Measurements from ENCODE around the gene COL8A1. TPM values are rescaled to one million over a fixed set of nuclear protein-coding genes. Genes with fewer than 3 reads are reported as not detected.

Gene COL8A1
- total and polyA plus RNA-seq, 10 of the 15 experiments (the other 5 are each of a cell fraction or from before 2014, with no cell fraction given) = 0.04 to 0.73 (median 0.10) TPM; not detected in 5

DNA sequence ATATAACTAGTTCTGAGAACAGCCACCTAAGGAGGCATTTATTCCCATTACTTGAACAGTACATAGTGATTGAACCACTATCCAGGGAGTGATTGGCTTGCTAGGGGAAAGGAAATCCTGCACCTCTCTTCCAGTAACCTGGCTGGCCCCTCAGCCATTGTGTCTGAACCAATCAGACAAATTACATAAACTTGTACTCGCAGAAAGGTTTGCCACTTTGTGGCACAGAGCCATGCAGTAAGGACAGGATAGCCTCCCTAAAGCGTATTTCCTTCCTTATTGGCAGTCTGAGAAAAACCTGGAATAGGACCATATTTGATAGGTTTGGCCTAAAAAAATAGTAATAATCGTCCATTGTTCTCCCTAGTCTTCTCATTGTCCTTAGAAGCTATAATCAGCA, 198.3 kb downstream of the COL8A1 start:
- Histone ChIP-seq H3K79me2 (ENCODE audit: control insufficient read depth, insufficient read depth, low read length) (no peaks in the 10 kb centered on the region; the same call in 1 of the 2 replicates), H4K20me1 (ENCODE audit: control insufficient read depth, insufficient read depth) (no peaks in the 10 kb centered on the region), H3K4me1 (ENCODE audit: control insufficient read depth, insufficient read depth, low read length) (peaks cover 4% of the 10 kb centered on the region; the same call in 1 of the 2 replicates), H3K27ac (ENCODE audit: control insufficient read depth, insufficient read depth) (no peak overlapping the region), H2AFZ (ENCODE audit: control insufficient read depth, low read depth, low read length) (no peak overlapping the region), H3K4me2 (ENCODE audit: control insufficient read depth, insufficient read depth) (no peak overlapping the region), H3K9me3 (replicated peaks; ENCODE audit: control insufficient read depth, insufficient read depth, low read length) (no peaks in the 10 kb centered on the region), H3K9ac (ENCODE audit: control insufficient read depth, insufficient read depth, low read length) (no peak overlapping the region), H3K27me3 (replicated peaks in 1 of 2; ENCODE audit: control insufficient read depth in 2 of 2, insufficient read depth in 2 of 2, low read length in 1 of 2) (no peaks in the 10 kb centered on the region), H3K36me3 (ENCODE audit: control insufficient read depth in 2 of 2, insufficient read depth in 2 of 2, low read length in 1 of 2) (no peaks in the 10 kb centered on the region), H3K4me3 (no peak overlapping the region)
- RAD21 ChIA-PET (ENCODE audit: unreplicated experiment) = interaction anchor here (1.8 kb wide), 1 partner anchor 417 kb away, joined by 10 read pairs; no protein-coding TSS in a partner anchor
- in situ Hi-C loops (cut with MboI) = loop anchor here (5.0 to 10.0 kb wide), 3 partner anchors 231 to 758 kb away; no protein-coding TSS in a partner anchor
- TF ChIP-seq, protein P1, sequence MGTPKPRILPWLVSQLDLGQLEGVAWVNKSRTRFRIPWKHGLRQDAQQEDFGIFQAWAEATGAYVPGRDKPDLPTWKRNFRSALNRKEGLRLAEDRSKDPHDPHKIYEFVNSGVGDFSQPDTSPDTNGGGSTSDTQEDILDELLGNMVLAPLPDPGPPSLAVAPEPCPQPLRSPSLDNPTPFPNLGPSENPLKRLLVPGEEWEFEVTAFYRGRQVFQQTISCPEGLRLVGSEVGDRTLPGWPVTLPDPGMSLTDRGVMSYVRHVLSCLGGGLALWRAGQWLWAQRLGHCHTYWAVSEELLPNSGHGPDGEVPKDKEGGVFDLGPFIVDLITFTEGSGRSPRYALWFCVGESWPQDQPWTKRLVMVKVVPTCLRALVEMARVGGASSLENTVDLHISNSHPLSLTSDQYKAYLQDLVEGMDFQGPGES (IDR thresholded peaks at IDR 0.05) = no peak
- TF ChIP-seq ZNF384 (IDR thresholded peaks at IDR 0.05; ENCODE audit: borderline replicate concordance, low read depth, low read length) (no peak), ZNF207 (IDR thresholded peaks at IDR 0.05; ENCODE audit: borderline replicate concordance) (no peak), NR2C2 (IDR thresholded peaks at IDR 0.05; ENCODE audit: borderline replicate concordance, control insufficient read depth, insufficient read length, low read depth) (no peak), POLR2AphosphoS5 (IDR thresholded peaks at IDR 0.05; ENCODE audit: low read length) (no peak), STAT3 (IDR thresholded peaks at IDR 0.05; ENCODE audit: low read depth, low read length) (no peak), JUNB (IDR thresholded peaks at IDR 0.05) (no peak), HDGF (IDR thresholded peaks at IDR 0.05) (no peak), NFIC (IDR thresholded peaks at IDR 0.05; ENCODE audit: low read depth, low read length) (no peak), HDAC2 (IDR thresholded peaks at IDR 0.05) (no peak), FOS (IDR thresholded peaks at IDR 0.05; ENCODE audit: borderline replicate concordance, extremely low read depth, insufficient read length) (no peak), IRF4 (IDR thresholded peaks at IDR 0.05; ENCODE audit: low read depth, low read length) (no peak), BHLHE40 (IDR thresholded peaks at IDR 0.05; ENCODE audit: borderline replicate concordance in 1 of 2, low read depth in 2 of 2, low read length in 1 of 2) (no peak)
- TF ChIP-seq, protein P2, sequence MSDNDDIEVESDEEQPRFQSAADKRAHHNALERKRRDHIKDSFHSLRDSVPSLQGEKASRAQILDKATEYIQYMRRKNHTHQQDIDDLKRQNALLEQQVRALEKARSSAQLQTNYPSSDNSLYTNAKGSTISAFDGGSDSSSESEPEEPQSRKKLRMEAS (IDR thresholded peaks at IDR 0.05; ENCODE audit: low read depth, low read length) = no peak
- TF ChIP-seq, protein P3, sequence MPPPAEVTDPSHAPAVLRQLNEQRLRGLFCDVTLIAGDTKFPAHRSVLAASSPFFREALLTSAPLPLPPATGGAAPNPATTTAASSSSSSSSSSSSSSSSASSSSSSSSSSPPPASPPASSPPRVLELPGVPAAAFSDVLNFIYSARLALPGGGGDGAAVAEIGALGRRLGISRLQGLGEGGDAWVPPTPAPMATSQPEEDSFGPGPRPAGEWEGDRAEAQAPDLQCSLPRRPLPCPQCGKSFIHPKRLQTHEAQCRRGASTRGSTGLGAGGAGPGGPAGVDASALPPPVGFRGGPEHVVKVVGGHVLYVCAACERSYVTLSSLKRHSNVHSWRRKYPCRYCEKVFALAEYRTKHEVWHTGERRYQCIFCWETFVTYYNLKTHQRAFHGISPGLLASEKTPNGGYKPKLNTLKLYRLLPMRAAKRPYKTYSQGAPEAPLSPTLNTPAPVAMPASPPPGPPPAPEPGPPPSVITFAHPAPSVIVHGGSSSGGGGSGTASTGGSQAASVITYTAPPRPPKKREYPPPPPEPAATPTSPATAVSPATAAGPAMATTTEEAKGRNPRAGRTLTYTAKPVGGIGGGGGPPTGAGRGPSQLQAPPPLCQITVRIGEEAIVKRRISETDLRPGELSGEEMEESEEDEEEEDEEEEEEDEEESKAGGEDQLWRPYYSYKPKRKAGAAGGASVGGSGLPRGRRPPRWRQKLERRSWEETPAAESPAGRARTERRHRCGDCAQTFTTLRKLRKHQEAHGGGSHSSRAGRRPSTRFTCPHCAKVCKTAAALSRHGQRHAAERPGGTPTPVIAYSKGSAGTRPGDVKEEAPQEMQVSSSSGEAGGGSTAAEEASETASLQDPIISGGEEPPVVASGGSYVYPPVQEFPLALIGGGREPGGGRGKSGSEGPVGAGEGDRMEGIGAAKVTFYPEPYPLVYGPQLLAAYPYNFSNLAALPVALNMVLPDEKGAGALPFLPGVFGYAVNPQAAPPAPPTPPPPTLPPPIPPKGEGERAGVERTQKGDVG (CRISPR knock-in tag; IDR thresholded peaks at IDR 0.05) = no peak
- TF ChIP-seq, protein P4, sequence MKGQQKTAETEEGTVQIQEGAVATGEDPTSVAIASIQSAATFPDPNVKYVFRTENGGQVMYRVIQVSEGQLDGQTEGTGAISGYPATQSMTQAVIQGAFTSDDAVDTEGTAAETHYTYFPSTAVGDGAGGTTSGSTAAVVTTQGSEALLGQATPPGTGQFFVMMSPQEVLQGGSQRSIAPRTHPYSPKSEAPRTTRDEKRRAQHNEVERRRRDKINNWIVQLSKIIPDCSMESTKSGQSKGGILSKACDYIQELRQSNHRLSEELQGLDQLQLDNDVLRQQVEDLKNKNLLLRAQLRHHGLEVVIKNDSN (IDR thresholded peaks at IDR 0.05; ENCODE audit: borderline replicate concordance, extremely low read length, insufficient read depth, low read depth, low read length) = no peak
- BruUV-seq (replicated peaks) = no TSS peak
- intact Hi-C loops (cut with micrococcal nuclease; ENCODE audit: unreplicated experiment) = no loop called here
- SMC1A ChIA-PET (ENCODE audit: uncharacterized antibody, unreplicated experiment) = interaction anchor here (0.6 to 1.9 kb wide), 2 partner anchors 418 to 646 kb away, joined by 3 to 7 read pairs; no protein-coding TSS in a partner anchor
- ATAC-seq = no peak
- peak; percentile 35 for FAIRE-seq
- CTCF ChIA-PET = interaction anchor here (0.6 to 3.4 kb wide), 4 partner anchors 37 to 1005 kb away, joined by 3 to 16 read pairs (median 4); no protein-coding TSS in a partner anchor
- POLR2A ChIA-PET = interaction anchor here (0.6 to 0.7 kb wide), 2 partner anchors 45 to 826 kb away, joined by 3 read pairs; no protein-coding TSS in a partner anchor
- WGBS (ENCODE audit: insufficient coverage, insufficient replicate concordance, low lambda C conversion rate, missing lambda C conversion rate) = 78% methylated on average over 3 of the region's 3 CpGs
- no peak for DNase-seq (ENCODE audit: low read depth, low spot score)

Data from GM12878 (cell line).